Keratinocyte (primary cell): ENCODE data around the gene CAPN15.

Source experiments
- CTCF ChIP-seq, 3 experiments: IDR thresholded peaks in 1 of 3; conservative IDR thresholded peaks in 1 of 3; optimal IDR thresholded peaks in 1 of 3; 2 replicates in 2 of 3; 3 replicates in 1 of 3; pipeline versions ENCODE3 to v1.5.1; 2011; ENCODE audit warnings: low read length in 3 of 3, mild to moderate bottlenecking in 3 of 3, moderate library complexity in 2 of 3, control low read depth in 1 of 3, inconsistent platforms in 1 of 3; ENCODE audit not compliant: insufficient read depth in 2 of 3; ENCODE audit errors: extremely low read depth in 1 of 3
- EZH2 ChIP-seq: IDR thresholded peaks from one replicate; pipeline ENCODE4 v1.6.1; 2012; ENCODE audit warnings: inconsistent platforms, mild to moderate bottlenecking, low read length, moderate library complexity

GRCh38 chr16:588639-588888, 61.1 kb downstream of the CAPN15 start:
- TF ChIP-seq EZH2 (no peak), CTCF (optimal IDR thresholded peaks at IDR 0.05 in 1 of 3, IDR thresholded peaks at IDR 0.05 in 1 of 3, conservative IDR thresholded peaks at IDR 0.05 in 1 of 3; ENCODE audit: extremely low read depth in 1 of 3, insufficient read depth in 2 of 3, low read length in 3 of 3) (no peak)
